ENCODE measurements around the gene RBM39. TPM values are rescaled to one million over a fixed set of nuclear protein-coding genes. Genes with fewer than 3 reads are reported as not detected.
A peak's percentile ranks its signal among the peaks of the same experiment; 100 is the strongest.

RBM39 gene
- total and polyA plus RNA-seq, 2 of the 13 experiments (the other 11 are each of a cell fraction or from before 2014, with no cell fraction given): 788 to 920 TPM

GRCh38 chr20:35741892-35742740 is at the start of gene RBM39 (continued):
- TF ChIP-seq NR2F6 (IDR thresholded peaks at IDR 0.05): peak; percentile 49
- peak; percentile 67 for TF ChIP-seq NR2F6 (CRISPR knock-in tag; IDR thresholded peaks at IDR 0.05)
- TF ChIP-seq NPAS2 (CRISPR knock-in tag; IDR thresholded peaks at IDR 0.05; ENCODE audit: borderline replicate concordance): no peak
- peak; percentile 95 for TF ChIP-seq POLR2AphosphoS5 (IDR thresholded peaks at IDR 0.05; ENCODE audit: low read depth, low read length)
- peak; percentile 79 for TF ChIP-seq SIN3B (IDR thresholded peaks at IDR 0.05; ENCODE audit: low read length)
- peak; percentile 100 for TF ChIP-seq SP2 (CRISPR knock-in tag; IDR thresholded peaks at IDR 0.05)
- peak; percentile 50; the same call in 1 of the 2 replicates for TF ChIP-seq IRX3 (CRISPR knock-in tag; IDR thresholded peaks at IDR 0.05; ENCODE audit: borderline replicate concordance, low read depth)
- peak; percentile 99; the same call in 1 of the 2 replicates for TF ChIP-seq ZNF546 (CRISPR knock-in tag; conservative IDR thresholded peaks at IDR 0.05)
- peak; percentile 94 for TF ChIP-seq ZNF503 (CRISPR knock-in tag; IDR thresholded peaks at IDR 0.05)
- peak; percentile 96 for TF ChIP-seq RXRA (CRISPR knock-in tag; IDR thresholded peaks at IDR 0.05)
- peak; percentile 100 for TF ChIP-seq ZZZ3 (CRISPR knock-in tag; IDR thresholded peaks at IDR 0.05; ENCODE audit: borderline replicate concordance)
- peak; percentile 92 for TF ChIP-seq ZBTB7B (CRISPR knock-in tag; IDR thresholded peaks at IDR 0.05)
- TF ChIP-seq TBP (CRISPR knock-in tag; IDR thresholded peaks at IDR 0.05): no peak
- TF ChIP-seq, protein P1, sequence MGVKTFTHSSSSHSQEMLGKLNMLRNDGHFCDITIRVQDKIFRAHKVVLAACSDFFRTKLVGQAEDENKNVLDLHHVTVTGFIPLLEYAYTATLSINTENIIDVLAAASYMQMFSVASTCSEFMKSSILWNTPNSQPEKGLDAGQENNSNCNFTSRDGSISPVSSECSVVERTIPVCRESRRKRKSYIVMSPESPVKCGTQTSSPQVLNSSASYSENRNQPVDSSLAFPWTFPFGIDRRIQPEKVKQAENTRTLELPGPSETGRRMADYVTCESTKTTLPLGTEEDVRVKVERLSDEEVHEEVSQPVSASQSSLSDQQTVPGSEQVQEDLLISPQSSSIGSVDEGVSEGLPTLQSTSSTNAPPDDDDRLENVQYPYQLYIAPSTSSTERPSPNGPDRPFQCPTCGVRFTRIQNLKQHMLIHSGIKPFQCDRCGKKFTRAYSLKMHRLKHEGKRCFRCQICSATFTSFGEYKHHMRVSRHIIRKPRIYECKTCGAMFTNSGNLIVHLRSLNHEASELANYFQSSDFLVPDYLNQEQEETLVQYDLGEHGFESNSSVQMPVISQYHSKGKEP (CRISPR knock-in tag; IDR thresholded peaks at IDR 0.05): peak; percentile 97
- no peak for TF ChIP-seq ADNP (CRISPR knock-in tag; IDR thresholded peaks at IDR 0.05)
- TF ChIP-seq SOX5 (CRISPR knock-in tag; IDR thresholded peaks at IDR 0.05; ENCODE audit: borderline replicate concordance): peak; percentile 84
- peak; percentile 97 for TF ChIP-seq THAP11 (CRISPR knock-in tag; IDR thresholded peaks at IDR 0.05)
- TF ChIP-seq, protein P2, sequence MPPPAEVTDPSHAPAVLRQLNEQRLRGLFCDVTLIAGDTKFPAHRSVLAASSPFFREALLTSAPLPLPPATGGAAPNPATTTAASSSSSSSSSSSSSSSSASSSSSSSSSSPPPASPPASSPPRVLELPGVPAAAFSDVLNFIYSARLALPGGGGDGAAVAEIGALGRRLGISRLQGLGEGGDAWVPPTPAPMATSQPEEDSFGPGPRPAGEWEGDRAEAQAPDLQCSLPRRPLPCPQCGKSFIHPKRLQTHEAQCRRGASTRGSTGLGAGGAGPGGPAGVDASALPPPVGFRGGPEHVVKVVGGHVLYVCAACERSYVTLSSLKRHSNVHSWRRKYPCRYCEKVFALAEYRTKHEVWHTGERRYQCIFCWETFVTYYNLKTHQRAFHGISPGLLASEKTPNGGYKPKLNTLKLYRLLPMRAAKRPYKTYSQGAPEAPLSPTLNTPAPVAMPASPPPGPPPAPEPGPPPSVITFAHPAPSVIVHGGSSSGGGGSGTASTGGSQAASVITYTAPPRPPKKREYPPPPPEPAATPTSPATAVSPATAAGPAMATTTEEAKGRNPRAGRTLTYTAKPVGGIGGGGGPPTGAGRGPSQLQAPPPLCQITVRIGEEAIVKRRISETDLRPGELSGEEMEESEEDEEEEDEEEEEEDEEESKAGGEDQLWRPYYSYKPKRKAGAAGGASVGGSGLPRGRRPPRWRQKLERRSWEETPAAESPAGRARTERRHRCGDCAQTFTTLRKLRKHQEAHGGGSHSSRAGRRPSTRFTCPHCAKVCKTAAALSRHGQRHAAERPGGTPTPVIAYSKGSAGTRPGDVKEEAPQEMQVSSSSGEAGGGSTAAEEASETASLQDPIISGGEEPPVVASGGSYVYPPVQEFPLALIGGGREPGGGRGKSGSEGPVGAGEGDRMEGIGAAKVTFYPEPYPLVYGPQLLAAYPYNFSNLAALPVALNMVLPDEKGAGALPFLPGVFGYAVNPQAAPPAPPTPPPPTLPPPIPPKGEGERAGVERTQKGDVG (CRISPR knock-in tag; IDR thresholded peaks at IDR 0.05; ENCODE audit: borderline replicate concordance): peak; percentile 94
- peak; percentile 52; the same call in 1 of the 2 replicates for TF ChIP-seq ZNF383 (CRISPR knock-in tag; IDR thresholded peaks at IDR 0.05; ENCODE audit: borderline replicate concordance)
- peak; percentile 77; the same call in 1 of the 2 replicates for TF ChIP-seq AKAP8 (CRISPR knock-in tag; IDR thresholded peaks at IDR 0.05)
- TF ChIP-seq SAFB2 (CRISPR knock-in tag; IDR thresholded peaks at IDR 0.05; ENCODE audit: borderline replicate concordance, low read depth): peak; percentile 97
- peak; percentile 97 for TF ChIP-seq ZBTB20 (CRISPR knock-in tag; IDR thresholded peaks at IDR 0.05; ENCODE audit: borderline replicate concordance, low read depth)
- peak; percentile 57 for TF ChIP-seq POLR2AphosphoS2 (IDR thresholded peaks at IDR 0.05; ENCODE audit: low read depth, low read length)
- TF ChIP-seq ONECUT2 (CRISPR knock-in tag; IDR thresholded peaks at IDR 0.05): peak; percentile 80
- TF ChIP-seq SP140L (CRISPR knock-in tag; IDR thresholded peaks at IDR 0.05; ENCODE audit: borderline replicate concordance): peak; percentile 88; the same call in 1 of the 2 replicates
